Gastrocnemius medialis (tissue), 4 donors: Measurements from ENCODE around the gene ATM.

Experiments used
- POLR2A ChIP-seq, 2 donors: fragments of 450-650 bp; IDR thresholded peaks; one replicate each; pipeline ENCODE4 v1.6.1; 2017; ENCODE audit warnings: antibody characterized with exemption in 2 of 2, mild to moderate bottlenecking in 2 of 2, moderate library complexity in 2 of 2
- TF ChIP-seq, protein P1 (sequence below), 5 experiments: fragments of 450-650 bp in 3 of 5; fragments of 200-600 bp in 2 of 5; sonication (generic) in 2 of 5; IDR thresholded peaks in 4 of 5; conservative IDR thresholded peaks in 1 of 5; 1 replicate in 4 of 5; 2 replicates in 1 of 5; pipeline ENCODE4 v1.5.1; 2016 to 2019; ENCODE audit warnings: antibody characterized with exemption in 5 of 5, mild to moderate bottlenecking in 3 of 5, moderate library complexity in 3 of 5

DNA sequence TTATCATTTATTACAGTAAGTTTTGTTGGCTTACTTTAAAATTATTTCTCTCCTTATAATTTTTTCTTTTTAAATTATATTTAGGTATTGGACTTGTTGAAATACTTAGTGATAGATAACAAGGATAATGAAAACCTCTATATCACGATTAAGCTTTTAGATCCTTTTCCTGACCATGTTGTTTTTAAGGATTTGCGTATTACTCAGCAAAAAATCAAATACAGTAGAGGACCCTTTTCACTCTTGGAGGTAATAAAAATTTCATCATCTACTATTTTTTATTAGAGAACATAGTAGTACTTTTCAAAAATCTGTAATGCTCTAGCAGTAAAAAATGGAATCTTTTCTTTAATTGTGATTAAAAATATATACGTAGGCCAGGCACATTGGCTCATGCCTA lies 70.4 kb downstream of the ATM start:
- TF ChIP-seq, protein P1, sequence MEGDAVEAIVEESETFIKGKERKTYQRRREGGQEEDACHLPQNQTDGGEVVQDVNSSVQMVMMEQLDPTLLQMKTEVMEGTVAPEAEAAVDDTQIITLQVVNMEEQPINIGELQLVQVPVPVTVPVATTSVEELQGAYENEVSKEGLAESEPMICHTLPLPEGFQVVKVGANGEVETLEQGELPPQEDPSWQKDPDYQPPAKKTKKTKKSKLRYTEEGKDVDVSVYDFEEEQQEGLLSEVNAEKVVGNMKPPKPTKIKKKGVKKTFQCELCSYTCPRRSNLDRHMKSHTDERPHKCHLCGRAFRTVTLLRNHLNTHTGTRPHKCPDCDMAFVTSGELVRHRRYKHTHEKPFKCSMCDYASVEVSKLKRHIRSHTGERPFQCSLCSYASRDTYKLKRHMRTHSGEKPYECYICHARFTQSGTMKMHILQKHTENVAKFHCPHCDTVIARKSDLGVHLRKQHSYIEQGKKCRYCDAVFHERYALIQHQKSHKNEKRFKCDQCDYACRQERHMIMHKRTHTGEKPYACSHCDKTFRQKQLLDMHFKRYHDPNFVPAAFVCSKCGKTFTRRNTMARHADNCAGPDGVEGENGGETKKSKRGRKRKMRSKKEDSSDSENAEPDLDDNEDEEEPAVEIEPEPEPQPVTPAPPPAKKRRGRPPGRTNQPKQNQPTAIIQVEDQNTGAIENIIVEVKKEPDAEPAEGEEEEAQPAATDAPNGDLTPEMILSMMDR (IDR thresholded peaks at IDR 0.05 in 4 of 5, conservative IDR thresholded peaks at IDR 0.05 in 1 of 5): no peak
- no peak for TF ChIP-seq POLR2A (IDR thresholded peaks at IDR 0.05)
